ENCODE data around the gene PPIF. TPM values are rescaled to one million over a fixed set of nuclear protein-coding genes. Genes with fewer than 3 reads are reported as not detected.

The PPIF gene
- total and polyA plus RNA-seq, 2 of the 13 experiments (the other 11 are each of a cell fraction or from before 2014, with no cell fraction given), result 147 to 157 TPM

- peak; percentile 78; the same call in 1 of the 2 replicates for TF ChIP-seq ZNF800 (CRISPR knock-in tag; IDR thresholded peaks at IDR 0.05)
- peak; percentile 53; the same call in 1 of the 2 replicates for TF ChIP-seq ZBTB43 (CRISPR knock-in tag; conservative IDR thresholded peaks at IDR 0.05)
- no peak for TF ChIP-seq ARID3A (IDR thresholded peaks at IDR 0.05; ENCODE audit: low read depth, low read length)
- no peak for TF ChIP-seq STAT6 (CRISPR knock-in tag; IDR thresholded peaks at IDR 0.05; ENCODE audit: borderline replicate concordance)
- TF ChIP-seq MZF1 (CRISPR knock-in tag; IDR thresholded peaks at IDR 0.05; ENCODE audit: borderline replicate concordance), result no peak
- TF ChIP-seq MBNL3 (CRISPR knock-in tag; conservative IDR thresholded peaks at IDR 0.05), result no peak
- no peak for TF ChIP-seq ELK4 (CRISPR knock-in tag; IDR thresholded peaks at IDR 0.05; ENCODE audit: borderline replicate concordance)
- no peak for TF ChIP-seq NFAT5 (CRISPR knock-in tag; IDR thresholded peaks at IDR 0.05)
- no peak for TF ChIP-seq NFE2L2 (IDR thresholded peaks at IDR 0.05; ENCODE audit: low read length)
- TF ChIP-seq ZNF724P (CRISPR knock-in tag; IDR thresholded peaks at IDR 0.05; ENCODE audit: borderline replicate concordance), result peak; percentile 56
- TF ChIP-seq ZKSCAN1 (IDR thresholded peaks at IDR 0.05; ENCODE audit: low read length), result no peak
- TF ChIP-seq MAFG (CRISPR knock-in tag; IDR thresholded peaks at IDR 0.05), result no peak
Observed at GRCh38 chr10:79347894-79348639, 798 bp downstream of the PPIF start (continued).

Data from HepG2 (cell line).